HepG2 (cell line): Measurements from ENCODE around the gene NEDD4L. TPM values are rescaled to one million over a fixed set of nuclear protein-coding genes. Genes with fewer than 3 reads are reported as not detected.

Source experiments
- ATAC-seq: fragments of 200-7000 bp; cut with Tn5 transposase; 3 replicates; pipeline ENCODE4 v1.9.1; 2020; ENCODE audit warnings: mild to moderate bottlenecking, moderate library complexity
- BruUV-seq: library from RNA; stranded (reverse); fragments of 400-500 nt; replicated peaks from 2 replicates; lab custom pipeline; 2021; lab: Mats Ljungman, UMichigan
- CTCF ChIA-PET: fragments of 300-600 bp; formaldehyde crosslinking; extraction: SDS; loops from one replicate; lab custom pipeline; 2021; ENCODE audit warnings: low total read pairs, inconsistent platforms, low intra/inter-chr PET ratio; lab: Yijun Ruan, JAX
- POLR2A ChIA-PET: fragments of 350-600 bp; sonication (Branson Sonifier 250); formaldehyde crosslinking; loops from one replicate; lab custom pipeline; 2020; ENCODE audit warnings: antibody characterized with exemption, inconsistent platforms; lab: Yijun Ruan, JAX
- DNase-seq: peaks from one replicate; pipeline ENCODE4 v3.0.0-alpha.2; 2015; ENCODE audit warnings: low spot score
- FAIRE-seq: peaks from 3 replicates; lab custom pipeline; 2011; peaks lifted over from hg19 to GRCh38; lab: Jason Lieb, UNC
- H2AFZ ChIP-seq: one replicate; pipeline ENCODE4 v1.6.1; 2011; ENCODE audit warnings: low read length, inconsistent platforms
- H3K27ac ChIP-seq: fragments of 300-600 bp; 3 replicates; pipeline ENCODE4 v1.8.0; 2011; ENCODE audit warnings: mixed run types, mild to moderate bottlenecking, mixed read lengths, low read length, inconsistent platforms; ENCODE audit not compliant: insufficient read depth; ENCODE audit errors: extremely low read length
- H3K27me3 ChIP-seq, 2 experiments: fragments of 200-600 bp in 1 of 2; 2 replicates in 1 of 2; 3 replicates in 1 of 2; pipeline versions ENCODE4 v1.6.0 to v1.8.0; 2011; ENCODE audit warnings: low read length in 2 of 2, mild to moderate bottlenecking in 2 of 2, moderate library complexity in 2 of 2, inconsistent platforms in 1 of 2; ENCODE audit not compliant: insufficient read depth in 2 of 2, control insufficient read depth in 1 of 2
- H3K36me3 ChIP-seq, 2 experiments: fragments of 200-600 bp in 1 of 2; replicated peaks in 1 of 2; 2 replicates in 1 of 2; 3 replicates in 1 of 2; pipeline versions ENCODE4 v1.5.1 to v1.8.0; 2011; ENCODE audit warnings: low read length in 2 of 2, inconsistent platforms in 1 of 2; ENCODE audit not compliant: insufficient read depth in 2 of 2, control insufficient read depth in 1 of 2
- H3K4me1 ChIP-seq: 2 replicates; pipeline ENCODE4 v1.5.1; 2012; ENCODE audit warnings: low read length, inconsistent platforms; ENCODE audit not compliant: insufficient read depth
- H3K4me2 ChIP-seq: 2 replicates; pipeline ENCODE4 v1.6.0; 2011; ENCODE audit warnings: low read depth, low read length, inconsistent platforms
- H3K4me3 ChIP-seq, 3 experiments: fragments of 200-600 bp in 1 of 3; sonication (generic), shearing (Covaris generic) in 1 of 3; replicated peaks in 1 of 3; 2 replicates each; pipeline ENCODE4 v1.5.1; 2011 to 2016; ENCODE audit warnings: low read length in 3 of 3, inconsistent platforms in 2 of 3, low read depth in 2 of 3, mild to moderate bottlenecking in 2 of 3, control low read depth in 1 of 3, mixed read lengths in 1 of 3; ENCODE audit not compliant: insufficient read depth in 1 of 3
- H3K79me2 ChIP-seq: one replicate; pipeline ENCODE4 v1.6.1; 2011; ENCODE audit warnings: low read length, inconsistent platforms; ENCODE audit not compliant: insufficient read depth
- H3K9ac ChIP-seq: 2 replicates; pipeline ENCODE4 v1.6.0; 2011; ENCODE audit warnings: mild to moderate bottlenecking, low read depth, low read length, inconsistent platforms; ENCODE audit not compliant: insufficient read depth
- H3K9me3 ChIP-seq: 2 replicates; pipeline ENCODE4 v1.5.1; 2012; ENCODE audit warnings: mild to moderate bottlenecking, low read length
- H4K20me1 ChIP-seq: 2 replicates; pipeline ENCODE4 v1.6.0; 2011; ENCODE audit warnings: inconsistent platforms, mild to moderate bottlenecking, low read length, moderate library complexity; ENCODE audit not compliant: insufficient read depth
- ATF3 ChIP-seq: sonication (generic); formaldehyde crosslinking; IDR thresholded peaks from 2 replicates; pipeline ENCODE4 v1.4.0; 2020; ENCODE audit warnings: missing genetic modification reagents
- CHD2 ChIP-seq: IDR thresholded peaks from 2 replicates; pipeline ENCODE4 v1.6.1; 2011; ENCODE audit warnings: low read depth, low read length, improper control_type of control experiment
- ISX ChIP-seq: sonication (generic); formaldehyde crosslinking; conservative IDR thresholded peaks from 2 replicates; pipeline ENCODE4 v1.5.0; 2020; ENCODE audit warnings: missing genetic modification reagents
- KDM1A ChIP-seq: IDR thresholded peaks from 2 replicates; pipeline ENCODE4 v1.6.1; 2016; ENCODE audit warnings: missing compliant biosample characterization
- KDM5A ChIP-seq: fragments of 200-600 bp; sonication (generic); IDR thresholded peaks from 2 replicates; pipeline ENCODE4 v1.7.0; 2018; ENCODE audit warnings: antibody characterized with exemption, mild to moderate bottlenecking, low read length, borderline replicate concordance
- PBX2 ChIP-seq: IDR thresholded peaks from 2 replicates; pipeline ENCODE4 v1.6.1; 2016; ENCODE audit warnings: control low read depth
- PLRG1 ChIP-seq: fragments of 450-650 bp; conservative IDR thresholded peaks from 2 replicates; pipeline ENCODE4 v1.6.1; 2016
- SIN3A ChIP-seq: IDR thresholded peaks from 2 replicates; pipeline ENCODE4 v1.6.1; 2011; ENCODE audit warnings: low read depth, mild to moderate bottlenecking, control low read depth, low read length, borderline replicate concordance
- STAT5B ChIP-seq: sonication (generic); formaldehyde crosslinking; IDR thresholded peaks from 2 replicates; pipeline ENCODE4 v1.4.0; 2020; ENCODE audit warnings: missing genetic modification reagents
- ZBTB20 ChIP-seq: sonication (generic); formaldehyde crosslinking; IDR thresholded peaks from 2 replicates; pipeline ENCODE4 v1.8.1; 2023; ENCODE audit warnings: missing genetic modification reagents, low read depth, mild to moderate bottlenecking, borderline replicate concordance
- ZFP36L1 ChIP-seq: sonication (generic); formaldehyde crosslinking; IDR thresholded peaks from 2 replicates; pipeline ENCODE4 v1.8.0; 2022; ENCODE audit warnings: mild to moderate bottlenecking, missing genetic modification reagents, moderate library complexity
- ZHX1 ChIP-seq: sonication (generic); formaldehyde crosslinking; IDR thresholded peaks from 2 replicates; pipeline ENCODE4 v1.8.1; 2022; ENCODE audit warnings: low read depth, mild to moderate bottlenecking, missing genetic modification reagents
- ZHX2 ChIP-seq, 2 experiments: sonication (generic) in 1 of 2; formaldehyde crosslinking in 1 of 2; IDR thresholded peaks; 2 replicates each; pipeline versions ENCODE4 v1.6.1 to v1.9.0; 2014 to 2022; ENCODE audit warnings: antibody characterized with exemption in 1 of 2, borderline replicate concordance in 1 of 2, inconsistent platforms in 1 of 2, low read depth in 1 of 2, missing genetic modification reagents in 1 of 2
- ZNF644 ChIP-seq: IDR thresholded peaks from 2 replicates; pipeline ENCODE4 v1.6.1; 2016; ENCODE audit warnings: low read depth
- WGBS: methylation state at CpG from one replicate; pipeline ENCODE4 v1.1.6; 2017; ENCODE audit warnings: low lambda C conversion rate; 5-methylcytosine and 5-hydroxymethylcytosine counted together
- in situ Hi-C: cut with HindIII; loops from 2 replicates; pipeline ENCODE4 v1.10.0; 2017; ENCODE audit warnings: low pct_unique_long_range_greater_than_20kb; ENCODE audit not compliant: extremely low pct_ligation_motif_present
- intact Hi-C: fragments of 100-400 bp; cut with micrococcal nuclease; formaldehyde crosslinking; loops from one replicate; pipeline ENCODE4 v1.10.0; 2022; ENCODE audit not compliant: unreplicated experiment
- polyA plus RNA-seq, 8 experiments: library from polyadenylated mRNA; depleted of rRNA in 3 of 8; stranded (reverse) in 7 of 8; unstranded in 1 of 8; fragments of >200 nt; fragmentation: Illumina TruSeq in 4 of 8; extraction: Trizol in 4 of 8; gene quantifications; 2 replicates each; pipeline versions ENCODE4 v1.2.1 to v1.2.3, GENCODE V29; 2011 to 2016; ENCODE audit warnings: low read depth in 4 of 8, missing spikeins in 1 of 8, mixed read lengths in 1 of 8; ENCODE audit not compliant: insufficient read depth in 1 of 8
- total RNA-seq, 5 experiments: library from RNA; depleted of rRNA; stranded (reverse); fragments of >200 nt; fragmentation: Illumina TruSeq; extraction: Trizol; gene quantifications; 2 replicates each; pipeline ENCODE4 v1.2.3, GENCODE V29; 2016; ENCODE audit warnings: low read depth in 1 of 5

NEDD4L gene
- total and polyA plus RNA-seq, 2 of the 13 experiments (the other 11 are each of a cell fraction or from before 2014, with no cell fraction given), result 168 to 390 TPM

- POLR2A ChIA-PET, result interaction anchor here (1.6 kb wide), 1 partner anchor 93 kb away, joined by 8 read pairs; no protein-coding TSS in a partner anchor
- H3K9ac ChIP-seq, result peak overlapping the region; percentile 76
- TF ChIP-seq ZBTB20 (CRISPR knock-in tag), result no peak
- no peak for TF ChIP-seq KDM5A
- TF ChIP-seq ATF3 (CRISPR knock-in tag), result no peak
- TF ChIP-seq KDM1A, result no peak
- TF ChIP-seq CHD2, result no peak
- no peak for TF ChIP-seq SIN3A
- TF ChIP-seq STAT5B (CRISPR knock-in tag), result no peak
- no peak for TF ChIP-seq ZNF644 (CRISPR knock-in tag)
- no peak for TF ChIP-seq PBX2 (CRISPR knock-in tag)
- TF ChIP-seq ZHX2 (IDR thresholded peaks at IDR 0.05; ENCODE audit: low read depth), result no peak
- TF ChIP-seq ZHX2 (CRISPR knock-in tag; IDR thresholded peaks at IDR 0.05; ENCODE audit: borderline replicate concordance), result no peak
- no peak for TF ChIP-seq ZHX1 (CRISPR knock-in tag)
- TF ChIP-seq ZFP36L1, result no peak
- no peak for TF ChIP-seq PLRG1
- TF ChIP-seq ISX (CRISPR knock-in tag), result no peak
Observed at GRCh38 chr18:58222432-58223125, 178.6 kb downstream of the NEDD4L start.

More at GRCh38 chr18:58222432-58223125, 178.6 kb downstream of the NEDD4L start:
- DNase-seq (no peak), FAIRE-seq (no peak), ATAC-seq (no peak)
- WGBS, result 6% methylated on average over 3 of the region's 3 CpGs
- intact Hi-C loops, result no loop called here
- H3K4me3 ChIP-seq, result peak overlapping the region; percentile 56 to 96 (median 75)
- peaks cover 36% of the 10 kb centered on the region for H4K20me1 ChIP-seq
- no peaks in the 10 kb centered on the region for H3K9me3 ChIP-seq
- no TSS peak for BruUV-seq
- peak overlapping the region; percentile 77 for H3K4me2 ChIP-seq
- in situ Hi-C loops, result no loop called here
- H3K79me2 ChIP-seq, result peaks cover 62% of the 10 kb centered on the region
- peaks cover 2 to 6% of the 10 kb centered on the region in 2 experiments for H3K36me3 ChIP-seq
- H2AFZ ChIP-seq, result no peak overlapping the region
- CTCF ChIA-PET, result no interaction called here
- H3K27ac ChIP-seq, result peak overlapping the region; percentile 67
- no peaks in the 10 kb centered on the region for H3K27me3 ChIP-seq
- peaks cover 46% of the 10 kb centered on the region for H3K4me1 ChIP-seq
